ENCODE data around the gene FEN1.

Gene FEN1

DNA sequence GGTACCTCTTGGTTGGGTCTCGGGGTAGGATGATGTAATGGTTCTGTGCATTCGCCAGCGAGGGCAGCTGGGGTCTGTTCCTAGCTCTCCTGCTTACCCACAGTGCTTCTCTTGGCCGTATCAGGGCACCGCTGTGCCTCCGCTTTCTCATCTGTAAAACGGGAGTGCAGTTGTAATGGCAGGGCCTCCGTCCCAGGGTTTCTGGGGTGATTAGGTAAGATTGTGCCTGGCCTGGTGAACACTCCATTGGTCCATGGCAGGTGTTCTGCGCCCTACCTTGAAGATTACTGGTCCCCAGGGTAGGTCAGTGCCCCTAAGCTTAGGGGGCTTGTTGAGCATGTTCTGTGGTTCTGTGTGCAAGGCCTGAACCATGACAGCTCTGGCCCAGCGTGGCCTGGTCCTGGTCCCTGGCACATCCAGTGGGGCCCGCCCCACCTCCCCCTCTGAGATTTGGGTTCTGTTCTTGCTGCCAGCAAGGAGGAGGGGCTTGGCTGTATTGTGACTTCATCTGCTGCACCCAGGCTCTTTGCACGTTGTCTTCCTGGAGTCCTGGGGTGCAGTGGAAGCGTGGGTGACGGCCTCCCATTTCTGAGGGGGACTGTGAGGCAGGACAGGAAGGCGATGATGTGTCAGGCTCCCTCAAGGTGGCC, 35.4 kb upstream of the FEN1 start:
- no peak for DNase-seq

DNA sequence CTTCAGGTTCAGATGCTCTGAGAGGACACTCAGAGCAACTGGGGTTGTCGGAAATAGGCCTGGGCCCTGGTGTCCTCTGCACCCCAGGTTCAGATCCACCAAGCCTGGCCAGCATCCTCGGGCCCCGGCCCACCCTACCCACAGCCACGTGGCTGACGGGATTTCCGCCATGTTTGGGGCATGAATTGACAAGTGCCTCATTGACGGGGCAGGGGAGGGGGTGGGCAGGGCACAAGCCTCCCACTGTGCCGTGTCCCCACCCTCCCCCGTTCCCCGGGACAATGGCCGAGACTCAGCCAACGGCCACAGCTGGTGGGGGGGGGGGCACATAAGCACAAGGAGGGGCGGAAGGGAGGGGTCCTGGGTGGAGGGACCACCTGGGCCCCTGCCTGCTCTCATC, 31.8 kb upstream of the FEN1 start:
- no peak for DNase-seq

DNA sequence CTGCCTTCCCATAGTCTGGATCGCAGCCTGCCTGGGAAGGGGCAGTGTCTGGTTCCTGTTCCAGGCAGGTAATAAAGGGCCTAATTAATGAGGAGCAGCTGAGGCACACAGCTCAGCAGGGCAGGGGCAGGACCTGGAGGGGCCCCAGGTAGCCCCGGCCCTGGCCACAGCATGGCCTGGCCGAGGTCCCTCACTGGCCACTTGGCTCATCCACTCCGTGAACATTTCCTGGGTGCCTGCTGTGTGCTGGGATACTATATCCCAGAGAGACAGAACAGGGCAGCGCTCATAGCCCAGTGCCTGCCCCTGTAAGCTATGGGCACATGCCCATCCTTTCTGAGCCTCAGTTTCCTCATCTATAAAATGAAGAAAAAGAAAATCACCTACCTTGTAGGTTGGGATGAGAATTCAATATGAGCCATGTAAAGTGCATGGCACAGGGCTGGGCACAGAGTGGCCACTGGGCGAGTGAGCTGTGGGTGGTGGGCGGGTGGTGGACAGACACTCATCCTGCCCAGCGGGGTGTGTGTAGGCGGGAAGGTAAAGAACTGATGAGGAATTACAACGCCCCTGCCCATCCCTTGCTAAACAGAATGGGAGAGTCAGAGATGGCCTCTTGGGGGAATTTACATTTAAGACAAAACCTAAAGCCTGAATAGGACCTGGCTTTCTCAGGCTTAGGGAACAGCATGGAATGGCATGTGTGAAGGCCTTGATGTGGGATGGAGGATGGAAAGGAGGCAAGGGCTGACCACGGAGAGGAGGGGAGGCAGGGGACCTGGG, 31.1 kb upstream of the FEN1 start:
- no peak for DNase-seq

DNA sequence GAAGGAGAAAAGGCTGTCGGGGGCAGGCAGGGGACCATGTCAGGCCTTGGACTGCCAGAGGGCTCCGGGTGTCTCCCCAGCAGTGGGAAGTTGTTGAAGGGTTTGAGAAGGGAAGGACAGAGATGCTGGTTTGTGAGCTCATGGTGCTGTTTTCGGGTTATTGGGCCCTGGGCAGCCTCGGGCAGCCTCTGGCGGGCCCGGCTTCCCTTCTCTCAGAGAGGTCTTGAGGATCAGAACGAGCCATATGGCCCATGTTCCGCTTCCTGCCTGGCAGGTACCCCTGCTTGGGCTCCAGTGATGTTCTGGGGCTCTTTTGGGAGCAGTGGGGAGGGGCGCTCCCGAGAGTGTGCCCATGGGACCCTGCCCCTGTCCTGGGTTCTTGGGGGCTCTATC, 30.5 kb upstream of the FEN1 start:
- DNase-seq: no peak

DNA sequence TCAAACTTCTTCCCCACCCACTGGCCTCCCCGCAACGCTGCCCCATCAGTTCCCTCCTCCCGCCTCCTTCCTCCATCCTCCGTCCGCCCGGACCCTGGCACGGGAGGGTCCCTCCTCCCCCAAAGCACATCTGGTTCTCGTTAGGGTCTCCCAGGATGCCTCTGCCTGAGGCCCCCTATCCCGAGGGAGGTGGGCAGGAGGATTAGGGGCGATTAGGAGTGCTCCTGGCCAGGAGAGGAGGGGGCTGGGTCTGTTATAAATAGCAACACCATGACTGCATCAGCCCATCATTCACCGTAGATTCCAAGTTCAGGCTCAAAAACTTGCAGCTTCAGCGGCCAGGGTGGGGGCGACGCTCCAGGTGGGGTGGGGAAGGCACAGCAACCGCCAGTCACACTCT, 29.9 kb upstream of the FEN1 start:
- DNase-seq: no peak

DNA sequence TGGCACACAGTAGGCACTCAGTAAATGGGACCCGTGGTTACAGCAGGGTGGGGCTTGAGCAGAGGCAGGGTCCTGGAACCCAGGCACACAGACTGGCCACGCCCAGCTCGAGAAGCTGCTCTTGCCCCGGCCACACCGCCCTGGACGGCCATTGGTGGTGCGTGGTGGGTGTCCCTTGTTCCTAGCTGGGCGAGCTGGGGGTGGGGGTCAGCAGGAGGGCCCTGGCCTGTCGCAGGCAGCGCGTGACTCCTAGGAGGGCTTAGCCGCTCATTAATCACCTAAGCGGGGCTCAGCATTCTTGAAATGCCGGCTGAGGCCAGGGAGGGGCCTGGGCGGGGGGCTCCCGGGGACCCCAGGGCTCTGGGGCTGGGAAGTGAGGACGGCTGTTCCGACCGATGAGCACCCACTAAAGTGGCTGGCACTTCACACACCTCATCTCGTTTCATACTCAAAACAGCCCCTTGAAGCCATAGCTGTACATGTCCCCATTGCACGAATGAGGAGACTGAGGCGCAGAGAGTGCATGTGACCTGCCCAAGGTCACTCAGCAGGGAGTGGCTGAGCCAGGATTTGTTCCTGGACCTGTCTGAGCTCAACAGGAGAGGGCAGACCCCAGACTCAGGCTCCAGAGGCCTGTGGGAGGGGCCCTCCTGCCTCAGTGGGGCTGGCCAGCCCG, 28.6 kb upstream of the FEN1 start:
- DNase-seq: no peak

DNA sequence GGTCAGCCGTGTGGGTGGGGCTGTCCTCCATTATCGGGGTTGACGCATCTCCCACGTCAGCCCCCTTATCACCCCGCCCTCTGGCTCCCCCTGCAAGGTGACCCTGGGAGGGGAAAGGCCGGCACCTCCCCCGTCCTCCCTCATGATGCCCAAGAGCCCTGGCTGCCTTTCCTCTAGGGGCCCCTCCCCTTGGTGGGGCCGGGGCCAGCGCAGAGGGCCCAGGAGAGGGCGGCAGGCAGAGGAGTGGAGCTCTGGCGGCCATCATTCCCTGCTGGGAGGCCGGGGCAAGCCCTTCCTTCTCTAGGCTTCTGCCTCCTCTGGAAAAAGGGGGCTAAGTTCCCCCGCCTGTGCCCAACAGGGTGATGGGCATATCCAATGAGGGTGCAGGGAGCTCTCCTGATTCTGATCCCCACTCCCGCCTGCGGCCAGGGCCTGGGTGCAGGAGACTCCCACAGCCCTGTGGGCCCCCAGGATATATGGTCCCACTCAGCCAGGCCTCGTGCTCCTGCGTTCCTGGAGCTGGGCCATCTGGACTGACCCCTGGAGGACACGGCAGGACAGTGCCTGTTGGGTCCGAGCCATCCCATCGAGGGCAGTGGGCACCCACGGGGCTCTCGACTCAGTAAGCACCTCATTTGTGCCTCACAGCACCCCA, 28.0 kb upstream of the FEN1 start:
- DNase-seq: no peak

DNA sequence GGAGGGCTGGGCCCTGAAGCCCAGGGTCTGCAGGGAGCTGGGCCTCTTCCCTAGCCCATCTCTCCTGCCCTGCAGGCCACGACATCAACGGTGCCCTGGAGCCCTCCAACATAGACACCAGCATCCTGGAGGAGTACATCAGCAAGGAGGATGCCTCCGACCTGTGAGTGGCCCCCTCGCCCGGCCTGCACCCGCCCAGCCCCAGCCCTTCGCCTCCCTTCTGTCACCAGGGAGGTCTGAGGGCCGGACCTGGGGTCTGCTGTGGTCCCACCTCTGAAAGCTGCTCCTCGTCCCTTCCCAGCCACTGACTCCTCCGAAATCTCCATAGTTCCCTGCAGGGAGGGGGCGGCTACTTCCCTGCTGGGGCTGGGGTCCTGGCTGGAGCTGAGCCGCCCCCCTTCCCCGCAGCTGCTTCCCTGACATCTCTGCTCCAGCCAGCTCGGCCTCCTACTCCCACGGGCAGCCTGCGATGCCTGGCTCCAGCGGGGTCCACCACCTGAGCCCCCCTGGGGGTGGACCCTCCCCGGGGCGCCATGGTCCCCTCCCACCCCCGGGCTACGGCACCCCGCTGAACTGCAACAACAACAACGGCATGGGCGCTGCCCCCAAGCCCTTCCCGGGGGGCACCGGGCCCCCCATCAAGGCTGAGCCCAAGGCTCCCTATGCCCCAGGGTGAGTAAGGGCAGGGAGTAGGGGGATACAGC, 27.0 kb upstream of the FEN1 start:
- DNase-seq: no peak

DNA sequence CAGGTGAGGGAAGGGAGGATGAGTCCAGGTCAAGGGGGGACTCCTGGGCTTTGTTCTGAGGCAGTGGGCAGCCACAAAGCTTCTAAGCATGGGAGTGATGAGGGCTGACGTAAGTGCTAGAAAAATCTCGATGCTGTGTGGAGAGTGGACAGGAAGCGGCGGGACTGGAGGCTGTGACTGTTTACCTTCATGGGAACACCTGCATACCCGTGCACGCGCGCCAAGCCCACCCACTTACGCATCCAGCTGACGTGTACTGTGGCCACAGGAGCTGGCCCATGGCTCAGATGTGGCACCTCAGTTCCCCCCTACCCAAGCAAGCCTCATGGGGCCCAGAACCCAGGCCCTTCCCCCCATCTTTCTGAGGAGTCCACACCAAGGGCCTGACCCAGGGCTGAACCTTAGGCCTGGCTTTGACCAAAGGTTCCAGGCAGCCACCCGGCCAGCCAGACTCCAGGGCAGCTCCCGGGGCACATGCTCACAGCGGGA, 26.3 kb upstream of the FEN1 start:
- no peak for DNase-seq

DNA sequence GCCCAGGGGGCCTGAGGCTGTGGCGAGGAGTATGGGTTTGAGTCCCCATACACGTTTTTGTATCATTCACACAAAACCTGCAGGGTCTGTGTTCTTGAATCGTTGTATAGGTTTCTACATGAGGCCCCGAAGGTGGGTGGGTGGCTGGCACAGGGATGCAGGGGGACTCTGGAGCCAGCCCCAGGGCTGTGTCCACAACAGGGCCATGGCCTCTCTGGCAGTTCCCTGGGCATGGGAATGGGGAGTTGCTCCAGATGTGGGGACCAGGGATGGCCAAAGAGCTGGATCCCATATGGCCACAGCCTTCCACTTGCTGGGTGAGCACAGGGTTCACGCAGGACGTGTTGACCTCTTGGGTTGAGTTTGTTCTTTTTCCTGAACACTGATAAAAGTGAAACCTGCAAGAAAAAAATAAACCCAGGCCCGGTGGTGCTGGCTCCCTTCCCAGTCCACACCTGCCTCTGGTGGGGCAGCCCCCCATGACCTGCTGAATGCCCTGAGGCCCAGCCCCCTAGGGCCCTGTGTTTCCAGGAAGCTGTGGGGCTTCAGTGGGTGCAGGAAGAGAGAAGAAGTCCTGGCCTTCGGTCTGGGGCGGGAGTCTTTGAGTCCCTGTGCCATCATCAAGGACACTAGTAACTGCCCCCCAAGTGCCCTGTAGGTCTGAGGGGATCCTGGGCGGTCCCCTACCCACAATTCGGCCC, 24.2 kb upstream of the FEN1 start:
- peak; percentile 88 for DNase-seq

DNA sequence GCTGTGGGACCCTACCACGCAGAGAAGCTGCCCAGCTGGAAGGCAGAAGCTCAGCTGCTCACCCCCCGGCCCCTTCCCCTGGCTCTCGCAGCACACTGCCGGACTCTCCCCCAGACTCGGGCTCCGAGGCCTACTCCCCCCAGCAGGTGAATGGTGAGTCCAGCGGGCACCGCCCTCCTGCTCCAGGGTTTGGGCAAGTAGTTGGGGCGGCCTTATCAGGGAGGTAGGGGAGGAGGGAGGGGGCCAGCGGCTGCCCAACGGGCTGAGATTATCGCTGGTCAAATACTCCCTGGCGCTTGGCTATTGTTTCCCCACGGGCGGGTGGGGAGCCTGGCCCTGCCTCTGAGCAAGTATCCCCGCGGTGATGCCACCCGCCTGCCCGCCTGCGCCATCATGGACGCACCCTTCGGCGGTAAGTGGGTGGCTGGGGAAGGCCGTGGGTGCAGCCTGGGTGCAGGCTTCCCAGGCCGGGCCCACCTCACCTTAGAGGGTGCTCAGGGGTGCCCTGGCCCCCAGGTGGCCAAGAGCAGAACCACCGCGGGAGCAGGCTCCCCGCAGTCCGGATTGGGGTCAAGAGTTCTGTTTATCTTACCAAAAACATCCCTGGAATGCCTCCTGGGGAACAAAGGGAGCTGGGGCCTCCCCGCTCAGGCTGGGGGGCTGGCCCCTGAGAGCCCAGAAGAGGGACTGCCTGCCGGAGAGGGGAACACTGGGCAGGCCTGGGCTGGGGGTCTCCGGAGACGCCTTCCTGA, 23.4 kb upstream of the FEN1 start:
- no peak for DNase-seq

DNA sequence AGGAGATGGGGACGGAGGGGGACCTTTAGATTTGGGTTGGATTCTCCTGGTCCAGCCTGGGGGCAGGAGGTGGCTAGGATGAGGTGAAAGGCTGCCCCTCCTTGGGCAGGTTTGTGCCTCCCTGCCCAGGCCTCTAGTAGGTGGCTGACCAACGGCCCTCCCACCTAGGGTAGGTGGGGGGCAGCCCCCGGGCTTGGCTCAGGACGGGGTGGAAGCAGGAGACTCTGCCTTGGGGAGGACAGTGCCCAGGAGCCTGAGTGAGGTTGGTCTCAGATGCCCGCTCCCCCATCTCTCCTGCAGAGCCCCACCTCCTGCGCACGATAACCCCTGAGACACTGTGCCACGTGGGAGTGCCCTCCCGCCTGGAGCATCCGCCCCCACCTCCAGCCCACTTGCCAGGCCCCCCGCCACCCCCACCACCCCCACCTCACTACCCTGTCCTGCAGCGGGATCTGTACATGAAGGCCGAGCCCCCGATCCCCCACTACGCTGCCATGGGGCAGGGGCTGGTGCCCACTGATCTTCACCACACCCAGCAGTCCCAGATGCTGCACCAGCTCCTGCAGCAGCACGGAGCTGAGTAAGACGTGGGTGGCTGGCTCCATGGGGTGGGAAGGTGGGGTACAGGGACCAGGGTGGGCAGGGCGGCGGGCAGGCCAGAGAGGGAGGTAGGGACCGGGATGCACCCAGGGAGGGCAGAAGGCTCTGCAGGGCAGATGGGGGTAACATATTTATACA, 22.6 kb upstream of the FEN1 start:
- DNase-seq: no peak

DNA sequence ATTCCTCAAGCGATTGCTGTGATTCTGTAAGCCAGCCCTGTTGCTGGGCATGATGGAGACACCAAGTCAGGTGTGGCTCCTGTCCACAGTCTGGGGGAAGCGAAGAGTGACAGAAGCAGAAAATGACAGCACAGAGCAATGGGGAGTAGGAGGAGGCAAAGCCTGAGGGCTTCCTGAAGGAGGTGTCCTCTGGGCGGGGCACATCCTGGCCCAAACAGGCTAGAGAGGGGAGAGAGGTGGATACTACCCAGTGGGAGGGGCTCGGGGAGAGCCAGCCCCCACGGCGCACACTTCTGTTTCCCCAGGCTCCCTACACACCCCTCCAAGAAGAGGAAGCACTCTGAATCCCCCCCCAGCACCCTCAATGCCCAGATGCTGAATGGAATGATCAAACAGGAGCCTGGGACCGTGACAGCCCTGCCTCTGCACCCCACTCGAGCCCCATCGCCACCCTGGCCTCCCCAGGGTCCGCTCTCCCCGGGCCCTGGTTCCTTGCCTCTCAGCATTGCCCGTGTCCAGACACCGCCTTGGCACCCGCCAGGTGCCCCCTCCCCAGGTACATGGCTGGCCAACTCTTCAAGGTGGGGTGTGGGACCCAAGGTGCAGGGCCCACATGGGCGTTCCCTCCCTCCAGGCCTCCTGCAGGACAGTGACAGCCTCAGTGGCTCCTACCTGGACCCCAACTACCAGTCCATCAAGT, 21.4 kb upstream of the FEN1 start:
- DNase-seq: no peak

DNA sequence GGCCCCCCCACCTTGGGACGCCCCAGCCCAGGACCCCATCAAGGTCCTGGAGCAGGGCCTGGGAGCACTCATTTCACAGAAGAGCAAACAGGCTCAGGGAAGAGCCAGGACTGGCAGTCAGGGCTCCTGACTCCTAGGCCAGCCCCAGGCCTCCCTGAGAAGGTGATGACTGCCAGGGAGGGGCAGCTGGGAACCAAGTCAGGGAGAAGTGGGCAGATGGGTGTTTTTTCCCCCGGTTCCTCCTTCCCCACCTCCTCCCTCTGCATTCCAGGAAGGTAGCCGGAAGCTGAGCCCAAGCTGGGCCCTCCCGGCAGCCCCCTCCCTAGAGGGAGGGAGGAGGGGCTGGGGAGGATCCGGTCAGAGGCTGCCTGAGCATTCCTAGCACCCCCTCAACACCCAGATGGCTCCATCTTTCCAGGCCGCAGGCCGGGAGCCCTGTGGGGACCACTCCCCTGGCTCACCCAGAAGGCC, 20.7 kb upstream of the FEN1 start:
- DNase-seq: no peak

DNA sequence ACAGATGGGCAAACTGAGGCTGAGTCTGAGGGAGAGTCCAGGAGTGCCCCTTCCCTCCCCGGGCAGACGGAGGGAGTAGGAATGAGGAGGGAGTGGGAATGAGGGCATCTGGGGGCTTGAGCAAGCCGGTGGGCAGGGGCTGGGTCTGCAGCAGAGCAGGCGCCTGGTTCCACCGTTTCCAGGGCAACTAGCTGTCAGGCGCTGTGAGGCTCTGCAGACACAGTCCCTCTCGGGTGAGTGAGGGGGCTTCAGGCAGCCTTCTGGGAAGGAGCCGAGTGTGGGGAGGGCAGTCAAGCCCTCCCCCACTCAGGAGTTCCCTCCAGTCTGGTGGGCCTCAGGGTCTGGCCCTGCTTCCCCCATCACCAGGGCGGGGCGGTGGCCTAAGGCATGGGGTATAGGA, 19.4 kb upstream of the FEN1 start:
- no peak for DNase-seq

DNA sequence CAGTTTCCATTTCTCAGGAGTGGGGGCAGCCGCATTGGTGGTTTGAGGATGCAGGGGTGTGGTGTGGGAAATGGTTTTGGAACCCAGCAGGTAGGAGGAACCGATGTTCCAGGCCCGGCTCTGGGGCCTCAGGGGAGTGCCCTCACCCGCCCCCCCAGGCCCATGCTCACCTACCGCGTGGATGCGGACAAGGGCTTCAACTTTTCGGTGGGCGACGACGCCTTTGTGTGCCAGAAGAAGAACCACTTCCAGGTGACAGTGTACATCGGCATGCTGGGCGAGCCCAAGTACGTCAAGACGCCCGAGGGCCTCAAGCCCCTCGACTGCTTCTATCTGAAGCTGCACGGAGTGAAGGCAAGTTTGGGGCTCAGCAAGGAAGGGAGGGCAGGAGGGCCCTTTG, 18.9 kb upstream of the FEN1 start:
- DNase-seq: no peak

DNA sequence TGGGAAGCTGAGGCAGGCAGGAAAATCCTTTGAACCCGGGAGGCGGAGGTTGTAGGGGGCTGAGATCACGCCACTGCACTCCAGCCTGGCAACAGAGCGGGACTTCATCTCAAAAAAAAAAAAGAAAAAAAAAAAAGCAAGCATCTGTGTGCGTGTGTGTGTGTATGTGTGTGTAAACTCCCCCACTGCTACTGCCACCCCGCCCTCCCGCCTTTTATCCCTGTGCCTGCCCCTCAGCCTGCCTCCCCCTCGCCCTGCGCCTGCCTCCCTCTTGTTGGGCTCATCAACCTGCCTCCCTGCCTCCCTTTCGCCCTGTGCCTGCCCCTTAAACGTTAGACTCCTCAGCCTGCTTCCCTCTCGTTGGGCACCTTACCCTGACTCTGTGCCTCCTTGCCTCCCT, 18.3 kb upstream of the FEN1 start:
- no peak for DNase-seq

DNA sequence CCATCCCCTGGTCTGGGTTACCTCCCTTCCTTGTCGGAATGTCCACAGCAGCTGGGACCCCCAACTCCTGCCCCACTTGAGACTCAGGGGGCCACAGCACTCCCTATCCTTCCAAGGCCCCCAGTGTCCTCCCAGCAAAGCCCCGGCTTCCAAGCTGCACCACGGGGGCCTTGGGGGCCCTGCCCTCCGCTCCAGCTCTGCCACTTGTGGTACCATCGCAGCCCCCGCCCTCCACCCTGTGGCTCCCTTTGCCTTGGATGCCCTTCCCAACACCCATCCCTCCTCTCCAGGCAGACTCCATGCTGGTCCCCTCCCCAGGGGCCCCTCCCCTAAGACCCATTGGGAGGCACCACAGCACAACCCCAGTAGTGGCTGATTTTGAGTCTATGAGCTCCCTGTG, 17.6 kb upstream of the FEN1 start:
- DNase-seq: no peak

DNA sequence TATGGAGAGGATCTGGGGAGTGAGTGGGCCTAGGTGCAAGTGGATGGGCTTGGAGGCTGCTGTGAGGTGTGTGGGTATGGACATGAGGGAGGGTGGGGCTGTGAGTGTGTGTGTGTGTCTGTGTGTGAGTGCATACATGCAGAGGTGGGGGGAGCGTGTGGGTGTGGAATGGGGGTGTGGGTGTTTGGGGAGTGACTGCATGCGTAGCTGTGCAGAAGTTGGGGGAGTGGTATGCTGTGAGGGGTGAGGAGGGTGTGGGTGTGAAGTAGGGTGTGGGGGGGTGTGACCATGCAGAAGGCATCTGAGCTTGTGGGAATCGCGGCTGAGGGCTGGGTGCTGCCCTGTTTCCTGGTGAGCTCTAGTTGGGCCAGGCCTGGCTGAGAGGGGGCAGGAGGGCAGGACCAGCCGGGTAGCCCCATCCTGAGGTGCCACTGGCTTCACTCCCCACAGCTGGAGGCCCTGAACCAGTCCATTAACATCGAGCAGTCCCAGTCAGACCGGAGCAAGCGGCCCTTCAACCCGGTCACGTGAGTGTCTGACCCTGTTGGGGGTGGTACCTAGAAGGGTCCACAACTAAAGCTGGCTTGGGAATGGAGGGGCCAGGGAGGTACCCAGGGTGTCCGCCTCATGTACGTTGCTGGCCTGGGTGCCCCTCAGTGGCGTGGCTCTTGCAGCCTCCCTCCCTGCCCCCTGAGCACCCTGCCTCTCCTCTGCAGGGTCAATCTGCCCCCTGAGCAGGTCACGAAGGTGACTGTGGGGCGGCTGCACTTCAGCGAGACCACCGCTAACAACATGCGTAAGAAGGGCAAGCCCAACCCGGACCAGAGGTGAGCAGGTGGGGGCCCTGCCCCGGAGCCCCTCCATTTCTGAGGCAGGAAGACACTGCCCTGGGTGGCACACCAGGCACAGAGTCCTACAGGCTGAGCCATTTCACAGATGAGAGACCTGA, 16.8 kb upstream of the FEN1 start:
- no peak for DNase-seq
